Fibroblast of lung (primary cell): Measurements from ENCODE around the gene PRPF8.

Experiments used
- EZH2 ChIP-seq: IDR thresholded peaks from 2 replicates; pipeline ENCODE4 v1.5.1; 2012; ENCODE audit warnings: low read length, control low read depth, mild to moderate bottlenecking; ENCODE audit errors: missing control alignments
- TF ChIP-seq, protein P1 (sequence below), 2 donors: IDR thresholded peaks in 1 of 2; conservative IDR thresholded peaks in 1 of 2; 1 replicate in 1 of 2; 2 replicates in 1 of 2; pipeline ENCODE4 v1.5.1; 2011 to 2012; ENCODE audit warnings: low read length in 2 of 2, control low read depth in 1 of 2, inconsistent platforms in 1 of 2, low read depth in 1 of 2, mild to moderate bottlenecking in 1 of 2

DNA sequence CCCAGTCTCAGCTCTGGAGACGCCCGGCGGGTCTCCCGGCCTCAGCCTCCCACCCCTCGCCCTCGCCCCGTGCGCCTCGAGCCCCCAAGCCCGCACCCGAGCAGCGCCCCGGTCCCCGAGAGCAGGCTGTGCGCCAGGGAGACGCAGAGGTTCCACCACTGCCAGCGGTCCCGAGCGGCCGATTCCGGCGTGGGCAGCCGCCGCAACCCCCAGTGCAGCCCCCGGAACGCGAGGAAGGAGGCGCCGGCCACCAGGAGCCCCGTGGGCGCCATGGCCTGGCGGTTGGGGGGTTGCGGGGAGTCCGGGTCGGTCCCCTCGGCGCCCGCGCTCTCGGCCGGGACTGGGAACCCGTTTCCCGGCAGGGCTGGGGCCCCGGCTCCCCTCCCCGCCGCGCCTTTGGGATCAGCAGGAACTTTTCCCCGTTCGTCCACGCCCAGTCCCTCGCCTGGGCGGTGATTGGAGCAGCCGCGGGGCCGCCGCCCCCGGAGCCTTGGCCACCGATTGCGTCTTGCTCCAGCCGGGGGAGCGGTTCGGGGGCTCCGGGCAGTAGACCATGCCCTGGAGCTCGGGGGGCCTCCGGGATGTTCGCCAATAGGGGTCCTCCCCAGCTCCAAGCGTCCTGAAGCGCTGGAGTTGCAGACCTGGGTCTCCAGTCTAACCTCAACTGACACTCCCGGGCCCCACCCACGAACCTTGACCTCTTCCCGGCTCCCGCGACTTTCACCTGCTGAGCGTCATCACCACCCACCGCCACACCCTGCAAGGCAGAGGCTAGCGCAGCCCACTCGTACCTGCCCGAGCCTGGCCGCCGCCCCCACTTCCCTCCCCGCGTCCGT, 25.5 kb upstream of the PRPF8 start, which contains the start of gene TLCD2:
- TF ChIP-seq, protein P1, sequence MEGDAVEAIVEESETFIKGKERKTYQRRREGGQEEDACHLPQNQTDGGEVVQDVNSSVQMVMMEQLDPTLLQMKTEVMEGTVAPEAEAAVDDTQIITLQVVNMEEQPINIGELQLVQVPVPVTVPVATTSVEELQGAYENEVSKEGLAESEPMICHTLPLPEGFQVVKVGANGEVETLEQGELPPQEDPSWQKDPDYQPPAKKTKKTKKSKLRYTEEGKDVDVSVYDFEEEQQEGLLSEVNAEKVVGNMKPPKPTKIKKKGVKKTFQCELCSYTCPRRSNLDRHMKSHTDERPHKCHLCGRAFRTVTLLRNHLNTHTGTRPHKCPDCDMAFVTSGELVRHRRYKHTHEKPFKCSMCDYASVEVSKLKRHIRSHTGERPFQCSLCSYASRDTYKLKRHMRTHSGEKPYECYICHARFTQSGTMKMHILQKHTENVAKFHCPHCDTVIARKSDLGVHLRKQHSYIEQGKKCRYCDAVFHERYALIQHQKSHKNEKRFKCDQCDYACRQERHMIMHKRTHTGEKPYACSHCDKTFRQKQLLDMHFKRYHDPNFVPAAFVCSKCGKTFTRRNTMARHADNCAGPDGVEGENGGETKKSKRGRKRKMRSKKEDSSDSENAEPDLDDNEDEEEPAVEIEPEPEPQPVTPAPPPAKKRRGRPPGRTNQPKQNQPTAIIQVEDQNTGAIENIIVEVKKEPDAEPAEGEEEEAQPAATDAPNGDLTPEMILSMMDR (conservative IDR thresholded peaks at IDR 0.05 in 1 of 2, IDR thresholded peaks at IDR 0.05 in 1 of 2; ENCODE audit: low read depth in 1 of 2, low read length in 2 of 2), result no peak
- no peak for TF ChIP-seq EZH2
